GM12878 (cell line): ENCODE data around the gene GIGYF1.

Experiments used
- CTCF ChIP-seq, 3 experiments: IDR thresholded peaks in 2 of 3; conservative IDR thresholded peaks in 1 of 3; 2 replicates each; pipeline ENCODE4 v1.5.1; 2011; ENCODE audit warnings: low read depth in 3 of 3, low read length in 3 of 3, mild to moderate bottlenecking in 3 of 3, control low read depth in 2 of 3, moderate library complexity in 2 of 3, inconsistent platforms in 1 of 3, mixed read lengths in 1 of 3; ENCODE audit not compliant: control insufficient read depth in 2 of 3, insufficient read depth in 1 of 3; ENCODE audit errors: extremely low read depth in 1 of 3
- EP300 ChIP-seq, 2 experiments: fragments of 150-350 bp in 1 of 2; IDR thresholded peaks; 2 replicates each; pipeline ENCODE4 v1.6.1; 2011 to 2012; ENCODE audit warnings: low read depth in 2 of 2, low read length in 2 of 2, borderline replicate concordance in 1 of 2, improper control_type of control experiment in 1 of 2, inconsistent platforms in 1 of 2; ENCODE audit not compliant: control insufficient read depth in 1 of 2
- HDAC2 ChIP-seq: fragments of 200-600 bp; sonication (generic); IDR thresholded peaks from 2 replicates; pipeline ENCODE4 v1.6.1; 2017
- POLR2AphosphoS2 ChIP-seq: IDR thresholded peaks from 2 replicates; pipeline ENCODE4 v1.6.1; 2011; ENCODE audit warnings: low read depth, mild to moderate bottlenecking, low read length, improper control_type of control experiment, moderate library complexity
- SMC3 ChIP-seq: IDR thresholded peaks from 2 replicates; pipeline ENCODE4 v1.6.1; 2011; ENCODE audit warnings: low read length, improper control_type of control experiment, borderline replicate concordance

GRCh38 chr7:100640517-100641440, 53.3 kb downstream of the GIGYF1 start:
- TF ChIP-seq EP300 (IDR thresholded peaks at IDR 0.05; ENCODE audit: borderline replicate concordance in 1 of 2, control insufficient read depth in 1 of 2, low read depth in 2 of 2, low read length in 2 of 2) (no peak), HDAC2 (no peak), SMC3 (no peak), POLR2AphosphoS2 (no peak), CTCF (IDR thresholded peaks at IDR 0.05 in 2 of 3, conservative IDR thresholded peaks at IDR 0.05 in 1 of 3; ENCODE audit: control insufficient read depth in 2 of 3, extremely low read depth in 1 of 3, insufficient read depth in 1 of 3, low read depth in 3 of 3, low read length in 3 of 3) (no peak)
